Right hindlimb (tissue), 1 donor: ENCODE results near the gene SHROOM1.

Experiments
- DNase-seq: peaks from one replicate; pipeline ENCODE4 v3.0.0-alpha.2; 2018

SHROOM1 gene

GRCh38 chr5:132775476-132775961 lies 54.9 kb downstream of the SHROOM1 start:
- DNase-seq = no peak

- DNase-seq = no peak
Measured at GRCh38 chr5:132774896-132775295, 55.6 kb downstream of the SHROOM1 start.

GRCh38 chr5:132774406-132774805 lies 56.0 kb downstream of the SHROOM1 start:
- DNase-seq = no peak

GRCh38 chr5:132773601-132774355 lies 56.7 kb downstream of the SHROOM1 start:
- DNase-seq = no peak

GRCh38 chr5:132773114-132773513 lies 57.3 kb downstream of the SHROOM1 start:
- DNase-seq = no peak

- no peak for DNase-seq
Measured at GRCh38 chr5:132772291-132773070, 58.0 kb downstream of the SHROOM1 start.
